Loucy (cell line): ENCODE measurements around the gene CFAP77.

Source experiments
- EZH2phosphoT487 ChIP-seq: fragments of 200-600 bp; IDR thresholded peaks from 2 replicates; pipeline ENCODE4 v1.6.1; 2018; ENCODE audit warnings: antibody characterized with exemption, mild to moderate bottlenecking, moderate library complexity, borderline replicate concordance
- TF ChIP-seq, protein P1 (sequence below): fragments of 200-600 bp; sonication (generic); conservative IDR thresholded peaks from 2 replicates; pipeline ENCODE4 v1.5.1; 2014; ENCODE audit warnings: mild to moderate bottlenecking, antibody characterized with exemption, low read length

DNA sequence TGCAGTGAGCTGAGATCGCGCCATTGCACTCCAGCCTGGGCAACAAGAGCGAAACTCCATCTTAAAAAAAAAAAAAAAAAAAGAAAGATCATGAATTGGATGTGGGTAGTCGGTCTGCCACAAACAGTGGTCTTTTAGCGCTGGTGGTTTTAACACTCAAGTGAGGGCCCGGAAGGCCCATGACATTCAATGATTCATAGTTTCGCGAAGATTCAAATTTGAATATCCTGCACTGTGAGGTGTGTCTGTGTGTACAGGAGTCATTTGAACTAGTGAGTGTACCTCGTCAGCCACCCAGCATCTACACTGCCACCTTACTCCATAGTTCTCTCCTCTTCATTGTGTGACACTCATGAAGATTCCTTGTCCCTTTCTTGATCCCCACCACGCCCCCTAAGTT lies 41.3 kb downstream of the CFAP77 start:
- TF ChIP-seq, protein P1, sequence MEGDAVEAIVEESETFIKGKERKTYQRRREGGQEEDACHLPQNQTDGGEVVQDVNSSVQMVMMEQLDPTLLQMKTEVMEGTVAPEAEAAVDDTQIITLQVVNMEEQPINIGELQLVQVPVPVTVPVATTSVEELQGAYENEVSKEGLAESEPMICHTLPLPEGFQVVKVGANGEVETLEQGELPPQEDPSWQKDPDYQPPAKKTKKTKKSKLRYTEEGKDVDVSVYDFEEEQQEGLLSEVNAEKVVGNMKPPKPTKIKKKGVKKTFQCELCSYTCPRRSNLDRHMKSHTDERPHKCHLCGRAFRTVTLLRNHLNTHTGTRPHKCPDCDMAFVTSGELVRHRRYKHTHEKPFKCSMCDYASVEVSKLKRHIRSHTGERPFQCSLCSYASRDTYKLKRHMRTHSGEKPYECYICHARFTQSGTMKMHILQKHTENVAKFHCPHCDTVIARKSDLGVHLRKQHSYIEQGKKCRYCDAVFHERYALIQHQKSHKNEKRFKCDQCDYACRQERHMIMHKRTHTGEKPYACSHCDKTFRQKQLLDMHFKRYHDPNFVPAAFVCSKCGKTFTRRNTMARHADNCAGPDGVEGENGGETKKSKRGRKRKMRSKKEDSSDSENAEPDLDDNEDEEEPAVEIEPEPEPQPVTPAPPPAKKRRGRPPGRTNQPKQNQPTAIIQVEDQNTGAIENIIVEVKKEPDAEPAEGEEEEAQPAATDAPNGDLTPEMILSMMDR = no peak
- no peak for TF ChIP-seq EZH2phosphoT487
